Measurements from ENCODE around the gene SHISA9. TPM values are rescaled to one million over a fixed set of nuclear protein-coding genes. Genes with fewer than 3 reads are reported as not detected.

The SHISA9 gene
- total RNA-seq, 2 donors from 2014 or later = not detected

GRCh38 chr16:13056607-13057006 lies 155.2 kb downstream of the SHISA9 start:
- Mint-ChIP-seq H3K27me3 (no peaks in the 10 kb centered on the region), H3K4me1 (no peaks in the 10 kb centered on the region), H3K36me3 (ENCODE audit: low read depth) (no peaks in the 10 kb centered on the region), H3K4me3 (no peak overlapping the region), H3K27ac (no peak overlapping the region)
- H3K9me3 ChIP-seq (ENCODE audit: control insufficient read depth, low read length, poor library complexity, severe bottlenecking) = no peaks in the 10 kb centered on the region
- ATAC-seq (no peak), DNase-seq (no peak)

DNA sequence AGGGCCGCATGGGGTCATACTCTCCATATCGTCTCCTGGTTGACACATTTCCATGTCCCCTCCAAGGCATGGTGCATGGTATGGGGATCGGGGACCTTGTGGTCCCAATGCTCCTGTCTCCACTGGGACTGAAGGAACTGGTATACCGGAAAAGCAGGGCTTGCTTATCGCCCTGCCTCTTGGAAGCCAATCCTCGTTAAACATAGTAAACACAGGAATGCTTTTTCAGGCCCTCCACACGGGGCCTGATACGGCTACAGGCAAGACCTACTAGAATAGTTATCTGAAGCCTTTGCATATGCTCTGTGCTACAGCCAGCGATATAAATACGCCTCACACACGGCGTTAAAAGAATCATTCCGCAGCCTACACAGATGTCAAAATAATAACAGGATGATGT lies 159.5 kb downstream of the SHISA9 start:
- no peaks in the 10 kb centered on the region for H3K4me1 Mint-ChIP-seq
- DNase-seq = no peak
- H3K36me3 Mint-ChIP-seq (ENCODE audit: low read depth) = no peaks in the 10 kb centered on the region
- H3K27me3 Mint-ChIP-seq = no peaks in the 10 kb centered on the region
- no peaks in the 10 kb centered on the region for H3K9me3 ChIP-seq (ENCODE audit: control insufficient read depth, low read length, poor library complexity, severe bottlenecking)
- no peak for ATAC-seq
- no peak overlapping the region for H3K27ac Mint-ChIP-seq
- no peak overlapping the region for H3K4me3 Mint-ChIP-seq

- H3K9me3 ChIP-seq (ENCODE audit: control insufficient read depth, low read length, poor library complexity, severe bottlenecking) = no peaks in the 10 kb centered on the region
- no peaks in the 10 kb centered on the region for H3K27me3 Mint-ChIP-seq
- no peak for ATAC-seq
- no peaks in the 10 kb centered on the region for H3K36me3 Mint-ChIP-seq (ENCODE audit: low read depth)
- no peak overlapping the region for H3K4me3 Mint-ChIP-seq
- DNase-seq = no peak
- H3K27ac Mint-ChIP-seq = no peak overlapping the region
- no peaks in the 10 kb centered on the region for H3K4me1 Mint-ChIP-seq
Observed at GRCh38 chr16:13061691-13062090, 160.3 kb downstream of the SHISA9 start.

- DNase-seq (no peak), ATAC-seq (no peak)
- H3K27ac Mint-ChIP-seq = no peak overlapping the region
- no peaks in the 10 kb centered on the region for H3K27me3 Mint-ChIP-seq
- no peaks in the 10 kb centered on the region for H3K36me3 Mint-ChIP-seq (ENCODE audit: low read depth)
- H3K9me3 ChIP-seq (ENCODE audit: control insufficient read depth, low read length, poor library complexity, severe bottlenecking) = no peaks in the 10 kb centered on the region
- no peaks in the 10 kb centered on the region for H3K4me1 Mint-ChIP-seq
- H3K4me3 Mint-ChIP-seq = no peak overlapping the region
Observed at GRCh38 chr16:13062219-13062618, 160.8 kb downstream of the SHISA9 start.

DNA sequence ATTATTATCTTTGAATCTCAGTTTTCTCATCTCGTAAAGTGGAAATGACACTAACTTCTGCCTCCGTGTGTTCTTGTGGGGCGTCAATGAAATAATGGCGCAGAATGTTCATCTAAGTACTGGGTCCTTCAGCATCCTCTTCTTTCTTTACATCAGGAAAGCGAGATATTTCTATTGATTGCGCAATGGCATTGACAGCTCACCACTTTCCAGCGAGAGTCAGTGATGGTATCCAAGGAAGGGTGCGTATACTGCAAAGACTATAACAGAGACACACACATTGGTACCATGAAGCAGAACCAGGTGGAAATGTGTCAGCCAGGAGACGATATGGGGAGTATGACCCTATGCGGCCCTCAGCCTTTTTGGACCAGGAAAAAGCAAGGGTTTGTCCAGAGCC lies 162.1 kb downstream of the SHISA9 start:
- H3K9me3 ChIP-seq (ENCODE audit: control insufficient read depth, low read length, poor library complexity, severe bottlenecking) = no peaks in the 10 kb centered on the region
- Mint-ChIP-seq H3K4me1 (no peaks in the 10 kb centered on the region), H3K27ac (no peak overlapping the region), H3K27me3 (no peaks in the 10 kb centered on the region), H3K36me3 (ENCODE audit: low read depth) (no peaks in the 10 kb centered on the region), H3K4me3 (no peak overlapping the region)
- no peak for ATAC-seq
- no peak for DNase-seq

- ATAC-seq (no peak), DNase-seq (no peak)
- Mint-ChIP-seq H3K4me3 (no peak overlapping the region), H3K4me1 (no peaks in the 10 kb centered on the region), H3K27ac (no peak overlapping the region), H3K36me3 (ENCODE audit: low read depth) (no peaks in the 10 kb centered on the region), H3K27me3 (no peaks in the 10 kb centered on the region)
- H3K9me3 ChIP-seq (ENCODE audit: control insufficient read depth, low read length, poor library complexity, severe bottlenecking) = no peaks in the 10 kb centered on the region
Observed at GRCh38 chr16:13064821-13065220, 163.4 kb downstream of the SHISA9 start.

DNA sequence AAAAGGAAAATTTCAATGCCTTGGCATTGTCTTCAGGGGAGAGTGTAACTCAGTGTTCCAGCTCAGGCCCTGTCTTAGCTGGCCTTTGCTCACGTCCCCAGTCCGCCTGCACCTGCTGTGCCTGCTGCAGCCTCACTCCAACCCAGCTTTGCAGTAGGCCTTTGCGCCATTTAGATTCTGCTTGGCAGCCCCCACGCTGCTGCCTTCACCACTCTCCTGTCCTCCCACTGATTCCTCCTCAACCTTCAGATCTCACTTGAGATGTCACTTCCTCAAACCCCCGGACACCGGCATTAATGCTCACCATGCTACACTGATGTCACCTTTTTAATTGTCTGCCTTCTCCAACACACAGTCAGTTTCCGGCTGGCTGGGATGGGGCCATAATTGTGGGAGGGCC lies 166.2 kb downstream of the SHISA9 start:
- ATAC-seq (no peak), DNase-seq (no peak)
- H3K4me3 Mint-ChIP-seq = no peak overlapping the region
- H3K27me3 Mint-ChIP-seq = no peaks in the 10 kb centered on the region
- H3K9me3 ChIP-seq (ENCODE audit: control insufficient read depth, low read length, poor library complexity, severe bottlenecking) = no peaks in the 10 kb centered on the region
- H3K4me1 Mint-ChIP-seq = no peaks in the 10 kb centered on the region
- H3K36me3 Mint-ChIP-seq (ENCODE audit: low read depth) = no peaks in the 10 kb centered on the region
- H3K27ac Mint-ChIP-seq = no peak overlapping the region

GRCh38 chr16:13068912-13069583 lies 167.7 kb downstream of the SHISA9 start:
- Mint-ChIP-seq H3K27me3 (no peaks in the 10 kb centered on the region), H3K27ac (no peak overlapping the region), H3K36me3 (ENCODE audit: low read depth) (no peaks in the 10 kb centered on the region), H3K4me1 (no peaks in the 10 kb centered on the region), H3K4me3 (no peak overlapping the region)
- ATAC-seq = no peak
- H3K9me3 ChIP-seq (ENCODE audit: control insufficient read depth, low read length, poor library complexity, severe bottlenecking) = no peaks in the 10 kb centered on the region
- DNase-seq = no peak

DNA sequence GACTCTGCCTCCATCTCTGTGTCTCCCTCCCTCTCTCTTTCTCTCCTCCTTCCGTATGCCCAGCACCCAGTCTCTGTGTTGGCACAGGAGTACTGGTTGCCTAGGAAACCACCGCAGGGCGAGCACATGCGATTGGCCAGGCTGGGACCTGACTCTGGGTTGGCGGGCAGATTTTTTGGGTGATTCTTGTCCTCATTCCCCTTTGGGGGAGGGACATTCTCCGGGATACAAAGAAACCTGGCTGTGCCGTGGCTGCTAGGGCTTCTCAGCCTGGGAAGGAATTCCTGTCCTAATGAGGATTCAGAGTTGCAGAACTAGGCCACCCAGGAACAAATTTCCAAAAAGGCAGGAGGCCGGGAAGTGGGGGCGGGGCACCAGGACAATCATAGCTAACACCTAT lies 168.9 kb downstream of the SHISA9 start:
- ATAC-seq = no peak
- no peak for DNase-seq
- Mint-ChIP-seq H3K4me1 (no peaks in the 10 kb centered on the region), H3K27me3 (peaks cover 4% of the 10 kb centered on the region), H3K36me3 (ENCODE audit: low read depth) (no peaks in the 10 kb centered on the region), H3K27ac (no peak overlapping the region), H3K4me3 (no peak overlapping the region)
- no peaks in the 10 kb centered on the region for H3K9me3 ChIP-seq (ENCODE audit: control insufficient read depth, low read length, poor library complexity, severe bottlenecking)

GRCh38 chr16:13076878-13077277 lies 175.5 kb downstream of the SHISA9 start:
- Mint-ChIP-seq H3K36me3 (ENCODE audit: low read depth) (no peaks in the 10 kb centered on the region), H3K4me1 (no peaks in the 10 kb centered on the region), H3K27ac (no peak overlapping the region), H3K27me3 (peaks cover 4% of the 10 kb centered on the region), H3K4me3 (no peak overlapping the region)
- H3K9me3 ChIP-seq (ENCODE audit: control insufficient read depth, low read length, poor library complexity, severe bottlenecking) = no peaks in the 10 kb centered on the region
- ATAC-seq (no peak), DNase-seq (no peak)

DNA sequence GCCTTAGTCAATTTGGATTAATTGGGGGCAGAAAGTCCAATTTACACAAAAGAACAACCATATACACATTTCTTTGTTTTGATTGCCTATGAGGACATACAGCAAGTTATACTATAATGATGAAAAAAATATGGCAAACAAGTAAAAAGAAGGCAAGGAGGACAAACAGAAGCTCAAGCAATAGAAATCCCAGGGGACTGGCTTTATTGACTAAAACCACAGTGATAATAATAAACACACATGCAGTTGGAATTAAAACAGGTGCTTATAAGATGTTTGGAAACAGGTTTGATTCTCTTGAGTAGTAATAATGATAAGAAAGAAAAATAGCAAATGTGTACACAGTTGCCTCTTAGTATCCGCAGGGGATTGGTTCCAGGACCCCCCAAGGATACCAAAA lies 176.4 kb downstream of the SHISA9 start:
- DNase-seq (no peak), ATAC-seq (no peak)
- no peak overlapping the region for H3K4me3 Mint-ChIP-seq
- H3K9me3 ChIP-seq (ENCODE audit: control insufficient read depth, low read length, poor library complexity, severe bottlenecking) = no peaks in the 10 kb centered on the region
- H3K36me3 Mint-ChIP-seq (ENCODE audit: low read depth) = no peaks in the 10 kb centered on the region
- peaks cover 4% of the 10 kb centered on the region for H3K27me3 Mint-ChIP-seq
- H3K4me1 Mint-ChIP-seq = no peaks in the 10 kb centered on the region
- H3K27ac Mint-ChIP-seq = no peak overlapping the region

GRCh38 chr16:13080531-13080930 lies 179.1 kb downstream of the SHISA9 start:
- no peaks in the 10 kb centered on the region for H3K36me3 Mint-ChIP-seq (ENCODE audit: low read depth)
- H3K4me1 Mint-ChIP-seq = no peaks in the 10 kb centered on the region
- H3K4me3 Mint-ChIP-seq = no peak overlapping the region
- no peak overlapping the region for H3K27ac Mint-ChIP-seq
- H3K27me3 Mint-ChIP-seq = no peaks in the 10 kb centered on the region
- ATAC-seq = no peak
- H3K9me3 ChIP-seq (ENCODE audit: control insufficient read depth, low read length, poor library complexity, severe bottlenecking) = no peaks in the 10 kb centered on the region
- no peak for DNase-seq

DNA sequence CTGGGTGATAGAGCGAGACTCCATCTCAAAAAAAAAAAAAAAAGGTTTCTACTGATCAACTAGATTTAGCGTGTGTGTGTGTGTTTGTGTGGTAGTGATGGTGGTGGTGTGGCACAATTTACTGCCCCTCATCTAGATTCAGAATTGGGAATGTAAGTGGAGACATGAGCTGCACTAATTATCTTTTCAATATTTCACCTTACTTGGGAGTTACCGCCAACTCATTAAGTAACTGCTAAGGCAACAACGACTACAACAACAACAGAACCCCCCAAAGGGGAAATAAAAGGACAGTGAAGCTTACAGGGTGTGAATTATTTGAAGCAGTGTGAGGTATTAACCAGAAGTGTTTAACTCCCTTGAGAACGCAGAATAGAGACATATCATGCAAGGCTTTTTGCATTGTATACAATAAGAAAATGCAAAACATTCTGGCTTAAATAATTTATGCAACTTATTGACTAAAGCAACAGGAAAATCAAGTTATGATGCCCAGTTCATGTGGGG lies 180.5 kb downstream of the SHISA9 start:
- DNase-seq (no peak), ATAC-seq (no peak)
- Mint-ChIP-seq H3K36me3 (ENCODE audit: low read depth) (no peaks in the 10 kb centered on the region), H3K4me3 (no peak overlapping the region), H3K27ac (no peak overlapping the region), H3K4me1 (no peaks in the 10 kb centered on the region), H3K27me3 (no peaks in the 10 kb centered on the region)
- no peaks in the 10 kb centered on the region for H3K9me3 ChIP-seq (ENCODE audit: control insufficient read depth, low read length, poor library complexity, severe bottlenecking)

- no peaks in the 10 kb centered on the region for H3K36me3 Mint-ChIP-seq (ENCODE audit: low read depth)
- no peak overlapping the region for H3K27ac Mint-ChIP-seq
- no peaks in the 10 kb centered on the region for H3K4me1 Mint-ChIP-seq
- ATAC-seq (no peak), DNase-seq (no peak)
- no peak overlapping the region for H3K4me3 Mint-ChIP-seq
- no peaks in the 10 kb centered on the region for H3K9me3 ChIP-seq (ENCODE audit: control insufficient read depth, low read length, poor library complexity, severe bottlenecking)
- no peaks in the 10 kb centered on the region for H3K27me3 Mint-ChIP-seq
Observed at GRCh38 chr16:13083681-13084080, 182.3 kb downstream of the SHISA9 start.
